H54 (cell line): Measurements from ENCODE around the gene TMEM51.

Experiments
- DNase-seq: peaks from one replicate; pipeline ENCODE4 v3.0.0; 2011; ENCODE audit warnings: low spot score, mixed read lengths; ENCODE audit not compliant: insufficient read length
- FAIRE-seq: peaks from 3 replicates; lab custom pipeline; 2011; peaks lifted over from hg19 to GRCh38; lab: Jason Lieb, UNC
- POLR2A ChIP-seq: IDR thresholded peaks from 2 replicates; pipeline ENCODE4 v1.6.1; 2011; ENCODE audit warnings: low read depth, mild to moderate bottlenecking, low read length

The TMEM51 gene

DNA sequence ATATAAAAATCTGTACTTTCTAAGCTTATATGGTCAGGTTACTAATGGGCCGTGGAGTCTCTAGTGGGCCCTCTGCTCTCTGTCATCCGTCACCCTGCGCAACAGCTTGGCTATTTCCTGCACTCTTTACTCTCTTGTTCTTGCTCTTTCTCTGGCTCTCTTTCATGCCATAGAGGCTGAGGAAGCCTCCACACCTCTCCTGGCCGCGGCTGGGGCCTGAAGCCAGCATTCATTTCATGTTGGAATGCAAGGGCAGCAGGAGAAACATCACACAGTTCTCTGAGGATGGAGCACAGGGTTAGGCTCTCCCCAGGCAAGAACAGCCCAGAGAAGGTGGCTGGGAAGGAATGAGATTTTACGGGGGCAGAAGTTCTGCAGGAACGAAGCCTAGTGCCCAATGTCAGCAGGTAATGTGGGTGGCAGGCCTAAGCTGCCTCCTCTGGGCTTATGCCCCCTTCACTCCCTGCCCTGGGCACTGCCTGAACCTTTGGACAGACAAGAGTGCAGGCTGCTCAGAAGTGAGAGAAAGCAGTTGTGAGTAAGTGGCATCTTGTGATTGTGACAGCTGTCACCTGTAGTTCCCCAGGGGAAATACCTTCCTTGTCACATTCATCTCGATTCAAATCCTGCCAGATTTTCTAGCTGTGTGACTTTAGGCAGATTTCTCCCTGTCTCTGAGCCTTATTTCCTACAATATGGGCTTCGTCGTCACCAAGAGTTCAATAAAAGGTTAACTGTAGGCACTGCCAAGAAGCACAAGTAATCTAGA is 89.9 kb downstream of the TMEM51 start:
- FAIRE-seq (no peak), DNase-seq (no peak)
- TF ChIP-seq POLR2A, result no peak

DNA sequence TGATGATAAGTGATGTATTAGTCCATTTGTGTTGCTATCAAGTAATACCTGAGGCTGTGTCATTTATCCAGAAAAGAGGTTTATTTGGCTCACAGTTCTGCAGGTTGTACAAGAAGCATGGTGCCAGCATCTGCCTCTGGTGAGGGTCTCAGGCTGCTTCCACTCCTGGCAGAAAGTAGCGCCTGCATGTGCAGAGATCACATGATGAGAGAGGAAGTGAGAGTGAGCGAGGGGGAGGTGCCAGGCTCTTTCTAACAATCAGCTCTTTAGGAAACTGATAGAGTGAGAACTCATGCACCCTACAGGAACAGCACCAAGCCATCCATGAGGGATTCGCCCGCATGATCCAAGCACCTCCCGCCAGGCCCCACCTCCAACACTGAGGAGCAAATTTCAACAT is 91.3 kb downstream of the TMEM51 start:
- DNase-seq (no peak), FAIRE-seq (no peak)
- no peak for TF ChIP-seq POLR2A

DNA sequence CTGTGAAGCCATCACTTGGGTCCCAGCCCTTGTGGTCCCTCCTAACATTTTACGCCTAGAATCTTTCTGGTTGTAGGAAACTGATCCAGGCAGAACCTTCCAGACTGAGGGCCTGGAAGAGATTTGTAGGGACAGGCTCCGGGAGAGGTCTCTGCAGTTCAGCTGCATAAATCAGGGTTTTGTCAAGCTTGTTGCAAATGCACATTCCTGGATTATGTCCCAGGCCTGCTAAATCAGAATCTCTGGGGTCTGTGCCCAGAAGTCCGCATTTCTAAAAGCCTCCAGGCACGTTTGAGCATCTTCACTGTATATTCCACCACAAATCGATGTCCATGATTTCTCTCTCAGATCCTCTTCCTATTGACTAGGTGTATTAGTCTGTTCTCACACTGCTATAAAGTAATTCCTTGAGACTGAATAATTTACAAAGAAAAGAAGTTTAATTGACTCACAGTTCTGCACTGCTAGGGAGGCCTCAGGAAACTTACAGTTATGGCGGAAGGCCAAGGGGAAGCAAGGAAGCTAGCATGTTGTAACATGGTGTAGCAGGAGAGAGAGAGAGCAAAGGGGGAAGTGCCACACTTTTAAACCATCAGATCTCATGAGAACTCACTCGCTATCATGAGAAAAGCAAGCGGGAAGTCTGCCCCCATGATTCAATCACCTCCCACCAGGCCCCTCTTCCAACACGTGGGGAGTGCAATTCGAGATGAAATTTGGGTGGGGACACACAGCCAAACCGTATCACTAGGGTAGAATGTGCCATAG is 92.2 kb downstream of the TMEM51 start:
- no peak for FAIRE-seq
- TF ChIP-seq POLR2A, result no peak
- DNase-seq, result no peak

DNA sequence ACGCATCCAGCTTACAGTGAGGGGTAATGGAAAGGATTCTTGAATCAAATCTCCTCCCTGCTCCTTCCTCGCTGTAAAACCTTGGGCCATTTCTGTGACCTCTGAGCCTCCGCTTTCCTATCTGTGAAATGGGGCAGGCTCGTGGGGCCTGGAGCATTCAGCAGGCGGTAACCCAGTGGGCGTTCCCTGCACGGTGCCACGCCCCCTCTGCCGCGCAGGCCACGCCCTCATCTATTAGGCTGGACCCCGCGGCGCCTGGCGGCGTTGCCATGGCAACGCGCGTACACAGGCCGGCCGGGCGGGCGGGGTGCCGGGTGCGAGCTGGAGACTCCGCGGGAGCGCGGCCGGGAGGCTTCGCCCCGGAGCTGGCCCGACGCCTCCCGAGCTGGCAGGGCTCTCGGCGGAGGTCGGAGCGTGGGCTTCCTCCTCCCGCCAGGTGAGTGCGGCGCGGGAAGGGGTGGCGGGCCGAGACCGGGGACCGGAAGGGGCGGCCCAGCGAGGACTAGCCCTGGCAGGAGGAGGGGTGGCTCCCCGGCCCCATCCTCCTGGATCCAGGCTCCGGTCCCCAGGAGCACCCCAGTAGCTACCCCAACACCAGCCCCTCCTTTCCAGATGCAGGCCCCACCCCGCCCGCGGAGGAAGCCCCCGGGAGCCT is 93.5 kb downstream of the TMEM51 start, which contains the start of gene FHAD1:
Gene FHAD1, plus strand, starts transcription at position 264 of the 655 bp plus-strand sequence. CDS start 4,562 bp downstream, outside the sequence.
- FAIRE-seq (no peak), DNase-seq (peak; percentile 41)
- no peak for TF ChIP-seq POLR2A

DNA sequence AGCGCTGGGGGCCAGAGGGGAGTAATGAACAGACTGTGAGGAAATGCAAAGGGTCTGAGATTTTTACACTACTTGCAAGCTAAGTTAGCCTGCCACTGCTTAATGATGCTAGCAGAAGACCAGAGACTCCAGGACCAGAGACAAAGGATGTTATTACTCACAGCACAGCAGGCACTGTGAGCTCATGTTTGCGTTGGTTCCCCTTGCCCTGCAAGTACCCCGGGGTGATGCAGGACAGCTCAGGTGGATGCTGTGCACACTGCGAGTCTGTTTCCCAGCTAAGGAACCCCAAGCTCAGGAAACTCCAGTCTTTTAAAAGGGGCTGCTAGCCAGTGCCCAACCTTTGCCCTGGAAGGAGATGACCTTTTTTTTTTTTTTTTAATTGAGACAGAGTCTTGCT is 94.7 kb downstream of the TMEM51 start:
- no peak for FAIRE-seq
- no peak for DNase-seq
- TF ChIP-seq POLR2A, result no peak

DNA sequence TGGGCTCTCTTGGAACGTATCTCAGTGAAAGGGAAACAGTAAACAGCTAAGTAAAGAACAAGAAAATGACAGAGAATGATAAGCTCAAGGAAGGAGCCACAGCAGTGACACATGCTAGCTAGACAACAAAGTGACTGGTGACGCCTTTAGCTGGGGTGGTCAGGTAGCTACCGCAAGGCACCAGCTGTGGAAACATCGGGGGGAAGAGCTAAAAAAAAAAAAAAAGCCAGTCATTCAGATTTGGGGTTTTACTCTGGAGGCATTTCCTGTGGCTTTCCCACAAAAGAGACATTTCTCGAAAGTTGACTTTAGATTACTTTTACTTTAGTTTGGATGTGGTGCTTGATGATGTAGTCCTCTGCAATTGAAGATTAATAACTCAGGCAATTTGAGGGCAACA is 95.5 kb downstream of the TMEM51 start:
- no peak for FAIRE-seq
- TF ChIP-seq POLR2A, result no peak
- no peak for DNase-seq

DNA sequence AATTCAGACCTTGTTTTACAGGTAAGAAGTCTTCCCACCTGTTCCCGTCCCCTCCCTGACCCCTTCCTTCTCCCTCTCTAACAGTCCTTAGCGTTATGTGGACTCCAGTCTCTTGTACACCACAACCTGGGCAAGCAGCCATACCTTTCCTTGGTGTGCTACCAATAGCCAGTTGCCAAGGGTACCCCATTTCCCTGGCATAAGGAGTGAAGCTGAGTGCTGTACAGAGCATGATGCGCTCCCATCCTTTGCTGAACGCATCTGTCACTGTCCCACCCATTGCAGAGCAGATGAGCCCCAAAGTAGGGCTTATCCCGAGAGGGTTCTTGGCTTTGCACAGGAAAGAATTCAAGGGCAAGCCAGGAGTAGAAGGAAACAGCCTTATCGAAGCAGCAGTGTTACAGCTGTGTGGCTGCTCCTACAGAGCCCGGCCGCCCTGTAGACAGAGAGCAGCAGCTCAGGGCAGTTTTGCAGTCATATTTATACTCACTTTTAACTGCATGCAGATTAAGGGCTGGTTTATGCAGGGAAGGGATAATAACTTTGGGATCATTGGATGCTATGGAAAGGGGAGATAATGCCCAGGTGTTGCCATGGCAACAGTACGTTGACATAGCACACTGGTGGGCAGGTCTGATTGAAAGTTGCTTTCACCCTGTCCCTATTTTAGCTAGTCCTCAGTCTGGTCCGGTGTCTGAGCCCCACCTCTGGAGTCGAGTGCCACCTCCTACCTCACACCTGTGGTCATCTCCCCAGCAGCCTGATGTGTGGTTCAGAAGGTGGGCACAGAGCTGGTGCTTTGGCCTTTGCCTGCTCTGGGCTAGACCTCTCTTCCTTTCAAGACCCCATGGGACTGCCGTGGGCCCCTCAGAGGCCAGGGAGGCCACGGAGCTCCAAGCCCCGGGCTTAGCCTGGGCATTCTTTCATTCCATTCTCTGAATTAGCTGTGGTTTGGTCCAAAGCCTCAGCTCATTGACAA is 98.6 kb downstream of the TMEM51 start:
- no peak for FAIRE-seq
- no peak for DNase-seq
- no peak for TF ChIP-seq POLR2A

DNA sequence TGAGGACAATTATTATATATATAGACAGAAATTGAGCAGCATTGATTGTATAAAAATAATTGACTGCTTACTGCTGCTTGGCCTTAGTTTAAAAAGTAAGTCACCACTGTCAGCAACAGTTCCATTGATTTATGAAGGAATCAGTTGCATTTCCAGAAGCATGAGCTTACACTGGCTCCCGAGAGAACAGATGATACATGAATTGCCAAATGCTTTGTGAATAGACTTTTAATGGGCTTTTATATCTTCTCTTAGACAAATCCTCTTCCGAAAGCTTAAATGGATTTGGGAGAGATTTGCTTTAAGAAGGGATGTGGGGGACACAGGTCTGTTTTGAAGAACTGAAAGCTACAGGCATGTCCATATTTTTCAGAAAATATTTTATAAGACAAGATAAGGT is 101.0 kb downstream of the TMEM51 start:
- no peak for TF ChIP-seq POLR2A
- FAIRE-seq (no peak), DNase-seq (no peak)

DNA sequence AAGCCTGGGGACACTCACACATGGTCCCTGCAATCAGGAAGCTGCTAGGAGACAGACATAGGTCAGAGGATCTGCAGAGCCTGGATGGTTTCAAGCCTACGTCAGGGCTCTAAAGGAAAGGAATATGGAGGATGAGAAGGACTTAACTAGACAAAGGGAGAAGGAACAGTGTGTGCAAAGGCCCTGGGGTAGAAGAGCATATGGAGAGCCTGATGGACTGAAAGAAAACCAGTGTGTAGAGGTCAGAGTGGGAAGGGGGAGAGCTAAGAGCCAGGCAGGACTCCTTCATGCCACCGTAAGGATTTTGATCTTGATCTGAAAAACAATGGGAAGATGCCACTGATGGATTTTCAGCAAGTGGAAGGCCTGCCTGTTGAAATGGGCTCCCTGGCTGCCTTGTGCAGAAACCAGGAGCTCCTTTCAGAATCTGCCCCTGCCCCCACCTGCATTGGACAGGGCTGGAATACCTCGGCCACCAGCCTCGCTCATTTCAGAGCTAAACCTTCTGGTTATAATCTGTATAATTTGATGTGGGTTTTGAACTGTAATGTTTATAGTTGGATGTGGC is 102.1 kb downstream of the TMEM51 start:
- FAIRE-seq (no peak), DNase-seq (no peak)
- no peak for TF ChIP-seq POLR2A

DNA sequence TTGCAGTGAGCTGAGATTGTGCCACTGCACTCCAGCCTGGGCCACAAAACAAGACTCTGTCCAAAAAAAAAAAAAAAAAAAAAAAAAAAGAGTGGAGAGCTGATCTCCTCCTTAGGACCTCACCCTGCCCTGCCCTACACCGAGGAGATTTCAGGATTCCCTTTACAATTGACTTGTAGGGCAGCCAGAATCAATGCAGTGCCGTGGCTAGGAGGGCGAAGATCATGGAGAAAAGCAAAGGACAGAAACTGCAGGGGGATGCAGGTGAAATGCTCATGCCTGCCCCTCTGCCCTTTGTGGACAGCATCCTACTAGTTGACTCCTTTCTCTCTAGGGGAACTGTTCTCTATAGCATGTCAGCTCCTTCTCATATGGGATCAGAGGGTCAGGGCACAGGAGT is 103.0 kb downstream of the TMEM51 start:
- FAIRE-seq (no peak), DNase-seq (no peak)
- TF ChIP-seq POLR2A, result no peak

DNA sequence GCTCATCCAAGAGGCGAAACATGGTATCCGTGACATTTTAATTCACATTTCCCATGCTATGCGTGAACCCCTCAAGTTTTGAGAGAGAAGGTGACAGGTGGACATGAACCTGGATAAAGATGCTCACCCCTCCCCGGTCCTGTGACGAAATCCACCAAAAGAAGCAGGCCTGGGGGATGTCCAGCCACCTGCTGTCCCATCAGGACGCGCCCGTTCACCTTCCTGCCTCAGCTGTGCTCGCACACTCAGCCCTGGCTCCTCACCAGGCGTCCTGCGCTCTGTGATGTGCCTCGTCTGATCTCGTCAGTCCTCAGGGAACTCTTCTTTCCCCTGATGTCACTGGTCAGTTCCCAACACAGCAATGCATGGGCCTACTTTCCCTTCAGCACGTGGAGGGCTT is 103.8 kb downstream of the TMEM51 start:
- FAIRE-seq, result no peak
- DNase-seq, result no peak
- TF ChIP-seq POLR2A, result no peak

DNA sequence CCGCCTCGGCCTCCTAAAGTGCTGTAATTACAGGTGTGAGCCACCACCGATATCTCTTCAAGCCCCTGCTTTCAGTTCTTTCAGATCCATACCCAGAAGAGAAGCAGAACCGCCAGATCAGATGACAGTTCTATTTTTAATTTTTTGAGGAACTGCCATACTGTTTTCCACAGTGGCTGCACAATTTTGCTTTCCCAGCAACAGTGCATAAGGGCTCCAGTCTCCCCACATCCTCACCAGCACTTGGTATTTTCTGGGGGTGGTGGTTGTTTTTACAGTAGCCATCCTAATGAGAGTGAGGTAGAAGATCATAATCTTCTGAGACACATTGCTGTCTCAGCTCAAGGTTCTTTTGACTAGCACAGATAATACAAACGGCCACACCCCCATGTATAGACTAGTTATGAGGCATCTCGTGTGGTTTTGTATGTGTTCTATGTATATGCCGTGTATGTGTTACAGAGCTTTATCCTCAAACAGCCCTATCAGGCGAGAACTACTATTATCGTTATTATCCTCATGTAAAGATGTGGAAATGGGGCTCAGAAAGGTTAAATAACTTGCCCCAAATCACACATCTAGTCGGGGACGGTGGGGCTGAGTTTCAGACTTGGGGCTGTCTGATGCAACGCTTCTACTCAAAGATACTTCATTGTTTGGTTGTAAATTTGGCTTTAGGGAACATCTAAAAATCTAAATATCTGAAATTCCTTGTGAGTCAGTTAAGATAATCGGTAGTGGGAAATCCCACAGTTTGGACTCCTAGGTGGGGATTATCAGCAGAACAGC is 105.5 kb downstream of the TMEM51 start:
- DNase-seq, result no peak
- no peak for TF ChIP-seq POLR2A
- FAIRE-seq, result no peak
